Gastroesophageal sphincter (tissue), 4 donors: Measurements from ENCODE around the gene GOLGA7B. TPM values are rescaled to one million over a fixed set of nuclear protein-coding genes. Genes with fewer than 3 reads are reported as not detected.
A peak's percentile ranks its signal among the peaks of the same experiment; 100 is the strongest.

Experiments
- ATAC-seq: fragments of 150-250 bp; one replicate; pipeline ENCODE4 v1.9.1; 2016; ENCODE audit warnings: mild to moderate bottlenecking, moderate library complexity
- H3K27ac ChIP-seq, 4 donors: fragments of 200-600 bp; sonication (generic) in 3 of 4; 1 replicate in 3 of 4; 2 replicates in 1 of 4; pipeline ENCODE4 v1.5.1; 2016 to 2019
- H3K27me3 ChIP-seq: fragments of 200-600 bp; sonication (generic); one replicate; pipeline ENCODE4 v1.5.1; 2019
- H3K36me3 ChIP-seq, 2 donors: fragments of 200-600 bp; sonication (generic); one replicate each; pipeline ENCODE4 v1.5.1; 2019; ENCODE audit warnings: control low read depth in 1 of 2
- H3K4me1 ChIP-seq, 3 donors: fragments of 200-600 bp; sonication (generic); 1 replicate in 2 of 3; 2 replicates in 1 of 3; pipeline ENCODE4 v1.5.1; 2016 to 2019; ENCODE audit warnings: control low read depth in 2 of 3
- H3K4me3 ChIP-seq, 2 donors: fragments of 200-600 bp; sonication (generic); one replicate each; pipeline ENCODE4 v1.5.1; 2019; ENCODE audit warnings: mild to moderate bottlenecking in 1 of 2, moderate library complexity in 1 of 2
- H3K9me3 ChIP-seq, 3 donors: fragments of 200-600 bp; sonication (generic); one replicate each; pipeline ENCODE4 v1.5.1; 2017 to 2019; ENCODE audit warnings: control low read depth in 2 of 3
- EP300 ChIP-seq: sonication (generic); formaldehyde crosslinking; IDR thresholded peaks from one replicate; pipeline ENCODE4 v1.6.1; 2017; ENCODE audit warnings: antibody characterized with exemption, mild to moderate bottlenecking
- POLR2A ChIP-seq, 2 donors: fragments of 450-650 bp; IDR thresholded peaks; one replicate each; pipeline ENCODE4 v1.6.1; 2017; ENCODE audit warnings: antibody characterized with exemption in 2 of 2, mild to moderate bottlenecking in 2 of 2, moderate library complexity in 1 of 2
- POLR2AphosphoS5 ChIP-seq: sonication (generic); formaldehyde crosslinking; IDR thresholded peaks from one replicate; pipeline ENCODE4 v1.6.1; 2017; ENCODE audit warnings: antibody characterized with exemption
- WGBS, 2 donors: methylation state at CpG; one replicate each; pipeline ENCODE4 v1.1.5; 2018; ENCODE audit warnings: low coverage in 1 of 2; 5-methylcytosine and 5-hydroxymethylcytosine counted together
- total RNA-seq, 4 donors: library from RNA; depleted of rRNA; stranded (reverse); fragments of >200 nt; gene quantifications; one replicate each; pipeline ENCODE4 v1.1.0, GENCODE V29; 2016
- TF ChIP-seq, protein P1 (sequence below), 4 experiments: fragments of 200-600 bp in 2 of 4; fragments of 450-650 bp in 2 of 4; sonication (generic) in 1 of 4; IDR thresholded peaks; one replicate each; pipeline ENCODE4 v1.5.1; 2017 to 2019; ENCODE audit warnings: antibody characterized with exemption in 4 of 4, mild to moderate bottlenecking in 2 of 4, moderate library complexity in 2 of 4

GOLGA7B gene
- total RNA-seq, 4 donors from 2014 or later: 0.08 to 0.40 (median 0.23) TPM

DNA sequence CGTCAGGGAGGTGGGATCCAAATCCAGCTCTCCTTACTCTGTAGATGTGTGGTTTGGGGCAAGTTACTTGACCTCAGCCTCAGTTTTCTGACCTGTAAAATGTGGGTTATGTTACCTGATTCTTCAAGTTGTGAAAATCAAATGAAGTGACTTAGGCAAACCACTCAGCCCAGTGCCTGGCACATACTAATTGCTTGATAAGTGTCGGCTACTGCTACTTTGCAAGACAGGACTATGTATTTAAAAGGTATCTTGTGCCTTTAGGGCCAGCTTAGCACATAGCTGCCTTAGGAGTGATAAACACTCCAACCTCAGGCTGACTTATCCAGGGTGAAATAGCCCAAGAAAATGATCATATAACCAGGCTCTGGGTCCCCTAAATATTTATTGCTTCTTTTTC is 42.9 kb downstream of the GOLGA7B start:
- 57 to 100% methylated on average over 1 of the region's 2 CpGs for WGBS, 2 donors
- peaks cover 68% of the 10 kb centered on the region for H3K27me3 ChIP-seq
- H3K27ac ChIP-seq: no peak overlapping the region
- ATAC-seq: no peak
- no peaks in the 10 kb centered on the region for H3K36me3 ChIP-seq
- peaks cover 0 to 7% (median 0%) of the 10 kb centered on the region in 3 donors for H3K4me1 ChIP-seq
- H3K9me3 ChIP-seq: no peaks in the 10 kb centered on the region
- TF ChIP-seq, protein P1, sequence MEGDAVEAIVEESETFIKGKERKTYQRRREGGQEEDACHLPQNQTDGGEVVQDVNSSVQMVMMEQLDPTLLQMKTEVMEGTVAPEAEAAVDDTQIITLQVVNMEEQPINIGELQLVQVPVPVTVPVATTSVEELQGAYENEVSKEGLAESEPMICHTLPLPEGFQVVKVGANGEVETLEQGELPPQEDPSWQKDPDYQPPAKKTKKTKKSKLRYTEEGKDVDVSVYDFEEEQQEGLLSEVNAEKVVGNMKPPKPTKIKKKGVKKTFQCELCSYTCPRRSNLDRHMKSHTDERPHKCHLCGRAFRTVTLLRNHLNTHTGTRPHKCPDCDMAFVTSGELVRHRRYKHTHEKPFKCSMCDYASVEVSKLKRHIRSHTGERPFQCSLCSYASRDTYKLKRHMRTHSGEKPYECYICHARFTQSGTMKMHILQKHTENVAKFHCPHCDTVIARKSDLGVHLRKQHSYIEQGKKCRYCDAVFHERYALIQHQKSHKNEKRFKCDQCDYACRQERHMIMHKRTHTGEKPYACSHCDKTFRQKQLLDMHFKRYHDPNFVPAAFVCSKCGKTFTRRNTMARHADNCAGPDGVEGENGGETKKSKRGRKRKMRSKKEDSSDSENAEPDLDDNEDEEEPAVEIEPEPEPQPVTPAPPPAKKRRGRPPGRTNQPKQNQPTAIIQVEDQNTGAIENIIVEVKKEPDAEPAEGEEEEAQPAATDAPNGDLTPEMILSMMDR (IDR thresholded peaks at IDR 0.05): no peak
- TF ChIP-seq POLR2A (IDR thresholded peaks at IDR 0.05): no peak
- no peak for TF ChIP-seq EP300
- TF ChIP-seq POLR2AphosphoS5: no peak
- no peak overlapping the region for H3K4me3 ChIP-seq

DNA sequence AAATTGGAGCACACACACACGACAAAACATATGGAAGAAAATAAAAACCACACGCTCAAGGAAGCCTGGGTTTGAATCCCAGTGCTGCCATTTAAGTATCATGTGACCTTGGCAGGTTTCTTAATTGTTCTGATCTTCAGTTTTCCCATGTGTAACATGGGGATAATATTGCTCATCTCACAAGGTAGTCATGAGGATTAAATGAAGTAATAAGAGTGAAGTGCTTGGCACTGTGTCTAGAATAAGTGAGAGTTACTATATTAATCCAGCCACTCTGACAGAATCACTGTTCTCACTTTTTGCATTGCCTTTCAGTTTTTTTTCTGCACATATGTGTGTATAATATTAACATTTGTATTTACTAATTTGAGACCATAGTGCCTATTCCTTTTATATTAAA is 43.3 kb downstream of the GOLGA7B start:
- Histone ChIP-seq H3K4me3 (no peak overlapping the region), H3K36me3 (no peaks in the 10 kb centered on the region), H3K9me3 (no peaks in the 10 kb centered on the region), H3K27me3 (peaks cover 68% of the 10 kb centered on the region), H3K27ac (no peak overlapping the region), H3K4me1 (peaks cover 0 to 7% (median 0%) of the 10 kb centered on the region in 3 donors)
- ATAC-seq: no peak
- WGBS, 2 donors: 77 to 83% methylated on average over 2 of the region's 2 CpGs
- TF ChIP-seq, protein P1 (IDR thresholded peaks at IDR 0.05): no peak

DNA sequence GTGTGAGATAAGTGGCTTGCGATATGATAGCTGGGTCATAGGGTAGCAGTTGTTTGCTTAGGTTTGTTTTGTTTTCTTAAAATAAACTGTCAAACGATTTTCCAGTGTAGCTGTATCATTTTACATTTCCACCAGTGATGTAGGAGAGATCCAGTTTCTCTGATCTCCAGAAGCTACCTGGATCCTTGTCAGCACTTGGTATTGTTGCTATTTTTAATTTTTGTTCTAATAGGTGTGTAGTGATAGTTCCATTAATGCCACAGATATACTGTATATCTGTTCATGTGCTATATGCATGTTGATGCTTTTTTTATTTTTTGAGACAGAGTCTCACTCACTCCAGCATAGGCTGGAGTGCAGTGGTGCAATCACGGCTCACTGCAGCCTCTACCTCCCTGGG is 44.4 kb downstream of the GOLGA7B start:
- Histone ChIP-seq H3K4me1 (peaks cover 0 to under 1% (median 0%) of the 10 kb centered on the region in 3 donors), H3K9me3 (no peaks in the 10 kb centered on the region), H3K27me3 (peaks cover 62% of the 10 kb centered on the region), H3K4me3 (no peak overlapping the region), H3K27ac (no peak overlapping the region), H3K36me3 (no peaks in the 10 kb centered on the region)
- ATAC-seq: no peak
- no peak for TF ChIP-seq EP300
- TF ChIP-seq, protein P1 (IDR thresholded peaks at IDR 0.05): no peak
- no peak for TF ChIP-seq POLR2AphosphoS5
- TF ChIP-seq POLR2A (IDR thresholded peaks at IDR 0.05): no peak
- WGBS, 2 donors: 62 to 66% methylated on average over 2 to 3 of the region's 3 CpGs

DNA sequence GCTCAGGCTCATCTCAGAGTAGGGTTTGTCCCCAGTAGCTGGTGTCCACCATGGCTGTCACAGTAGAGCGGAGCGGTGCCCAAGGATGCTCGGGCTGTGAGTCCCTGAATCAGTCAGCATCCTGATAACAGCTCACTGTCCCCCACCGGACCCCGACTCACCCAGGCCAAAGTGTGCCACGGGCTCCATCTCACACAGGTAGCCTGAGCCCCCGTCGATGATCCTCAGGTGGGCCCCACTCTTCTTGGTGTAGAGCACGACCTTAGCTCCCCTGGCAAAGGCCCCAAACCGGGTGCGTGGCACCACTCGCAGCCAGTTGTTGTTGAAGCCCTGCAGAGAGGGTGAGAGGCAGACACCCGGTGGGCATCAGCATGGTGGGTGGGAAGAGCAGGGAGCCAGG is 45.4 kb downstream of the GOLGA7B start:
- 60 to 96% methylated on average over 1 to 3 of the region's 13 CpGs for WGBS, 2 donors
- Histone ChIP-seq H3K9me3 (no peaks in the 10 kb centered on the region), H3K27me3 (peaks cover 64% of the 10 kb centered on the region), H3K4me1 (no peaks in the 10 kb centered on the region), H3K27ac (no peak overlapping the region), H3K4me3 (no peak overlapping the region), H3K36me3 (no peaks in the 10 kb centered on the region)
- no peak for ATAC-seq
- TF ChIP-seq POLR2A (IDR thresholded peaks at IDR 0.05) (no peak), POLR2AphosphoS5 (no peak), EP300 (no peak)
- TF ChIP-seq, protein P1 (IDR thresholded peaks at IDR 0.05): no peak

DNA sequence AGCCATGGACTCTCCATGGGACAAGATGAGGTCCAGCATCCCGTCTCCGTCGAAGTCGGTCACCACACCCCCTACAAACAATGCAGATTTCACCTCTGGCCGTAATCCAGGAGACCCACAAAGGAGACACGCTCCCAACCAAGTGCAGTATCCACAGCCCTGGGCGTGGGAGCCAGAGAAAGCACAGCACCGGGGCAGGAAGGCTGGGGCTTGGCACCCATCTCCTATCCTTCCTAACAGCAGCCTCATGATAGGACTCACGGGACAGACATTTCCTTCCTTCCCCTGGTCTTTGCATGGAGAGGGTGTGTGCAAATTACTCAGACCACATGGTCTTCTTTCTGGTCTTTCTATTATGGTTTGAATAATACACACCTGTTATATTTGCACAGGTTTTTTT is 46.3 kb downstream of the GOLGA7B start:
- WGBS, 2 donors: 83% methylated on average over 2 of the region's 9 CpGs; no CpG with 5 or more reads in 1 of the 2 donors
- TF ChIP-seq POLR2AphosphoS5 (no peak), EP300 (no peak), POLR2A (IDR thresholded peaks at IDR 0.05) (no peak)
- TF ChIP-seq, protein P1 (IDR thresholded peaks at IDR 0.05): no peak
- no peak overlapping the region for H3K27ac ChIP-seq
- no peak overlapping the region for H3K4me3 ChIP-seq
- H3K36me3 ChIP-seq: no peaks in the 10 kb centered on the region
- peak; percentile 10 for ATAC-seq
- H3K9me3 ChIP-seq: no peaks in the 10 kb centered on the region
- peaks cover 65% of the 10 kb centered on the region for H3K27me3 ChIP-seq
- no peaks in the 10 kb centered on the region for H3K4me1 ChIP-seq
